OCI-LY3 (cell line): ENCODE measurements around the gene KIF1A.

Source experiments
- H2AFZ ChIP-seq: fragments of 200-600, 300-600 bp; shearing (Covaris generic); 2 replicates; pipeline ENCODE4 v1.6.0; 2014; ENCODE audit warnings: antibody characterized with exemption, low read depth, low read length
- H3K27ac ChIP-seq: fragments of 200-600, 300-600 bp; sonication (generic); 2 replicates; pipeline ENCODE4 v1.5.1; 2014; ENCODE audit warnings: mild to moderate bottlenecking, low read length, moderate library complexity, mixed read lengths
- H3K27me3 ChIP-seq: fragments of 200-600, 300-600 bp; sonication (generic); 2 replicates; pipeline ENCODE4 v1.6.1; 2014; ENCODE audit warnings: low read depth, low read length, mixed read lengths
- H3K36me3 ChIP-seq: fragments of 200-600, 300-600 bp; sonication (generic); replicated peaks from 2 replicates; pipeline ENCODE3; 2014; ENCODE audit warnings: low read depth, low read length, mixed read lengths
- H3K4me1 ChIP-seq: fragments of 300-600, 200-600 bp; sonication (generic); 2 replicates; pipeline ENCODE4 v1.6.1; 2014; ENCODE audit warnings: low read length, mixed read lengths
- H3K4me2 ChIP-seq: fragments of 200-600, 300-600 bp; sonication (generic); 2 replicates; pipeline ENCODE4 v1.6.1; 2014; ENCODE audit warnings: low read length, mixed read lengths
- H3K4me3 ChIP-seq: fragments of 300-600, 200-600 bp; sonication (generic); 2 replicates; pipeline ENCODE4 v1.5.1; 2014; ENCODE audit warnings: antibody characterized with exemption, mild to moderate bottlenecking, low read length, moderate library complexity
- H3K79me2 ChIP-seq: fragments of 300-600, 200-600 bp; shearing (Covaris generic); 2 replicates; pipeline ENCODE4 v1.6.1; 2014; ENCODE audit warnings: mild to moderate bottlenecking, low read length, mixed read lengths
- H3K9ac ChIP-seq: fragments of 300-600, 200-600 bp; shearing (Covaris generic); 2 replicates; pipeline ENCODE4 v1.6.0; 2014; ENCODE audit warnings: mild to moderate bottlenecking, low read length, moderate library complexity
- H3K9me3 ChIP-seq: fragments of 200-600, 300-600 bp; shearing (Covaris generic); 2 replicates; pipeline ENCODE4 v1.6.1; 2014; ENCODE audit warnings: low read length, mixed read lengths; ENCODE audit not compliant: insufficient read depth
- H4K20me1 ChIP-seq: fragments of 200-600, 300-600 bp; sonication (generic); 2 replicates; pipeline ENCODE4 v1.6.1; 2016; ENCODE audit warnings: low read length, mixed read lengths; ENCODE audit not compliant: insufficient read depth
- EZH2phosphoT487 ChIP-seq: fragments of 200-600 bp; shearing (Covaris generic); IDR thresholded peaks from 2 replicates; pipeline ENCODE4 v1.6.1; 2018; ENCODE audit warnings: antibody characterized with exemption, mixed run types, low read depth
- TF ChIP-seq, protein P1 (sequence below): fragments of 200-600, 300-600 bp; sonication (generic); IDR thresholded peaks from 2 replicates; pipeline ENCODE4 v1.5.1; 2014; ENCODE audit warnings: antibody characterized with exemption, low read length, low read depth

Gene KIF1A

DNA sequence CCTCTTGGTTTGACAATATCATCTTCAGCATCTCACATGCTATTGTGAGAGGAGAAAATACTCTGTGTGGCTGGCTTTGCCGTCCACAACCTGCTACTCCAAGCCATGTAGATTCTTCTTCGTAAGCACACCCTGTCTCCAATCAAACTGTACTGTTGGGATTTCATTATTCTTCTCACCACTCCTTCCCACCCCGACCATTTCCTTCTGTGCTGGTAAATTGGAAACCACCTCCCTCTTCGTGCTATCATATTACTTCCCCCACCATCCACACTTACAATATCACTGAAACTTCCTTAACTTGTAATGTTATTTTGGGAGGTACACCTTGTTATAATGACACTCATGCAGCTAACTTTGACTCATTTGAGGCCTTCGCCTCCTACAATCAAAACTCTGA is 45.4 kb upstream of the KIF1A start:
- H2AFZ ChIP-seq: no peak overlapping the region
- no peaks in the 10 kb centered on the region for H4K20me1 ChIP-seq
- H3K79me2 ChIP-seq: no peaks in the 10 kb centered on the region
- H3K4me2 ChIP-seq: no peak overlapping the region
- no peak overlapping the region for H3K9ac ChIP-seq
- no peaks in the 10 kb centered on the region for H3K9me3 ChIP-seq
- TF ChIP-seq EZH2phosphoT487: no peak
- TF ChIP-seq, protein P1, sequence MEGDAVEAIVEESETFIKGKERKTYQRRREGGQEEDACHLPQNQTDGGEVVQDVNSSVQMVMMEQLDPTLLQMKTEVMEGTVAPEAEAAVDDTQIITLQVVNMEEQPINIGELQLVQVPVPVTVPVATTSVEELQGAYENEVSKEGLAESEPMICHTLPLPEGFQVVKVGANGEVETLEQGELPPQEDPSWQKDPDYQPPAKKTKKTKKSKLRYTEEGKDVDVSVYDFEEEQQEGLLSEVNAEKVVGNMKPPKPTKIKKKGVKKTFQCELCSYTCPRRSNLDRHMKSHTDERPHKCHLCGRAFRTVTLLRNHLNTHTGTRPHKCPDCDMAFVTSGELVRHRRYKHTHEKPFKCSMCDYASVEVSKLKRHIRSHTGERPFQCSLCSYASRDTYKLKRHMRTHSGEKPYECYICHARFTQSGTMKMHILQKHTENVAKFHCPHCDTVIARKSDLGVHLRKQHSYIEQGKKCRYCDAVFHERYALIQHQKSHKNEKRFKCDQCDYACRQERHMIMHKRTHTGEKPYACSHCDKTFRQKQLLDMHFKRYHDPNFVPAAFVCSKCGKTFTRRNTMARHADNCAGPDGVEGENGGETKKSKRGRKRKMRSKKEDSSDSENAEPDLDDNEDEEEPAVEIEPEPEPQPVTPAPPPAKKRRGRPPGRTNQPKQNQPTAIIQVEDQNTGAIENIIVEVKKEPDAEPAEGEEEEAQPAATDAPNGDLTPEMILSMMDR: no peak
- H3K4me3 ChIP-seq: no peak overlapping the region
- H3K4me1 ChIP-seq: no peaks in the 10 kb centered on the region
- no peaks in the 10 kb centered on the region; the same call in none of the 2 replicates for H3K27me3 ChIP-seq
- H3K27ac ChIP-seq: no peak overlapping the region
- H3K36me3 ChIP-seq: no peaks in the 10 kb centered on the region

DNA sequence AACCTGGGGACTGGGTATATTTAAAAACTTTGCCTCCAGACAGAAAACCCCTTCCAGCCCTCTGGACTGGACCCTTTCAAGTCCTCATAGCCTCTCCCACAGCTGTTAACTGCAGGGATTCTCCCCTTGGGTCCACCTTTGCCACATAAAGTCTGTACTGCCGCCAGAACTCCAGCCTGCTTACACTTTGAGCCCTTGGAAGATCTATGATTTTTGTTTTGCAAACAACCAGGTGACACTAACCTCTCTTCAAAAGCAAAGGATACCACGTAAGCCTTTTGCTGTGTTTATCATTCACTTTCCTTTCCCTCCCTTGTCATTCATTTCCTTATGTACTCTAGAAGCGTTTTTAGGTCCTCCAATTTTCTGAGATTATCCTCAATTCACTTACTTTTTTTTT is 44.5 kb upstream of the KIF1A start:
- H2AFZ ChIP-seq: no peak overlapping the region
- no peaks in the 10 kb centered on the region for H3K4me1 ChIP-seq
- TF ChIP-seq, protein P1: no peak
- no peak for TF ChIP-seq EZH2phosphoT487
- no peak overlapping the region for H3K27ac ChIP-seq
- no peak overlapping the region for H3K4me3 ChIP-seq
- H3K9me3 ChIP-seq: no peaks in the 10 kb centered on the region
- no peak overlapping the region for H3K9ac ChIP-seq
- H4K20me1 ChIP-seq: no peaks in the 10 kb centered on the region
- H3K36me3 ChIP-seq: no peaks in the 10 kb centered on the region
- H3K4me2 ChIP-seq: no peak overlapping the region
- no peaks in the 10 kb centered on the region; the same call in none of the 2 replicates for H3K27me3 ChIP-seq
- H3K79me2 ChIP-seq: no peaks in the 10 kb centered on the region

DNA sequence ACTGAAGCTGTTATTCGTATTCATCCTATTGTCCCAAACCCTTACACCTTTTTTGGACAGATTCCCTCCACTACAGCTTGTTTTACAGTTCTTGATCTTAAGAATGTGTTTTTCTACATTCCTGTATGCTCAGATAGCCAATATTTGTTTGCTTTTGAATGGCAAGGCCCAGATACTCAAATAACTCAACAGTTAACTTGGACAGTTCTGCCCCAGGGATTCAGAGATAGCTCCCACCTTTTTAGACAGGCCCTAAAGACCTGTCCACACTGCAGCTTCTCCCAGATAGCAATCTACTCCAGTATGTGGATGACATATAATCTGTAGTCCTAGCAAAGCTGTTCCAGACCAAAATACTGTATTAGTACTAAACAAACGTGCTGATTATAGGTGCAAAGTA is 41.5 kb upstream of the KIF1A start:
- no peak overlapping the region for H3K4me3 ChIP-seq
- H3K4me1 ChIP-seq: no peaks in the 10 kb centered on the region
- no peaks in the 10 kb centered on the region; the same call in none of the 2 replicates for H3K27me3 ChIP-seq
- no peak overlapping the region for H3K27ac ChIP-seq
- H3K9me3 ChIP-seq: no peaks in the 10 kb centered on the region
- H3K9ac ChIP-seq: no peak overlapping the region
- no peak overlapping the region for H3K4me2 ChIP-seq
- H4K20me1 ChIP-seq: no peaks in the 10 kb centered on the region
- H3K36me3 ChIP-seq: no peaks in the 10 kb centered on the region
- H3K79me2 ChIP-seq: no peaks in the 10 kb centered on the region
- TF ChIP-seq, protein P1: no peak
- TF ChIP-seq EZH2phosphoT487: no peak
- H2AFZ ChIP-seq: no peak overlapping the region

DNA sequence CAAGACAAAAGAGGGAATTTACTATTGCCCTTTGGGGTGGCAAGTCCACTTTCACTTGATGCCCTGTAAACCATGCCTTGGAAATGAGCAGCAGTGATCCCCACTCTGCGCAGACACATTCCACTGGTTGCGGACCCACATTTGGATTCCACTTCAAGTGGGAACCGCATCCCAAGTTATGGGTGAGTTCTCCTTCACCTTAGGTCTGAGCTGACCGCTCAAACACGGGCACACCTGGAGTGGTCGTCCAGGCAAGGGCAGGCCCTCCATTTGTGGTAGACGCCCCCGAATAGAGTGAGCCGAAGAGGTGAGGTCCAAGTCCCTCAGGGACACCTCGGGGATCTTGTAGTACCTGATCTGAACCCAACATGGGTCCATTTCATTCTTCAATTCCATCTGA is 38.9 kb upstream of the KIF1A start:
- H3K9me3 ChIP-seq: no peaks in the 10 kb centered on the region
- H3K4me1 ChIP-seq: no peaks in the 10 kb centered on the region
- H3K4me3 ChIP-seq: no peak overlapping the region
- no peak overlapping the region for H3K27ac ChIP-seq
- no peaks in the 10 kb centered on the region for H3K36me3 ChIP-seq
- H3K27me3 ChIP-seq: no peaks in the 10 kb centered on the region; the same call in 1 of the 2 replicates
- H3K4me2 ChIP-seq: no peak overlapping the region
- H2AFZ ChIP-seq: no peak overlapping the region
- H3K9ac ChIP-seq: no peak overlapping the region
- TF ChIP-seq, protein P1: no peak
- no peak for TF ChIP-seq EZH2phosphoT487
- no peaks in the 10 kb centered on the region for H4K20me1 ChIP-seq
- no peaks in the 10 kb centered on the region for H3K79me2 ChIP-seq
